Activated T-cell treated with anti-CD3 and anti-CD28 coated beads, Interleukin-2, amount 50 U/mL, for 24 hours (primary cell): ENCODE results near the gene RGS13.

Source experiments
- DNase-seq: peaks from one replicate; pipeline ENCODE4 v3.0.0-alpha.2; 2020
- H3K27ac Mint-ChIP-seq: 2 replicates; pipeline ENCODE4 v1.8.0; 2020; ENCODE audit warnings: mild to moderate bottlenecking, mixed read lengths
- H3K27me3 Mint-ChIP-seq: 2 replicates; pipeline ENCODE4 v1.8.0; 2020; ENCODE audit warnings: mixed read lengths
- H3K36me3 Mint-ChIP-seq: 2 replicates; pipeline ENCODE4 v1.8.0; 2020; ENCODE audit warnings: low read depth, mixed read lengths
- H3K4me1 Mint-ChIP-seq: 2 replicates; pipeline ENCODE4 v1.8.0; 2020; ENCODE audit warnings: low read depth, mixed read lengths
- H3K4me3 Mint-ChIP-seq: 2 replicates; pipeline ENCODE4 v1.8.0; 2020; ENCODE audit warnings: mild to moderate bottlenecking, moderate library complexity, mixed read lengths
- H3K9me3 Mint-ChIP-seq: 2 replicates; pipeline ENCODE4 v1.8.0; 2020; ENCODE audit warnings: mixed read lengths

Gene RGS13

DNA sequence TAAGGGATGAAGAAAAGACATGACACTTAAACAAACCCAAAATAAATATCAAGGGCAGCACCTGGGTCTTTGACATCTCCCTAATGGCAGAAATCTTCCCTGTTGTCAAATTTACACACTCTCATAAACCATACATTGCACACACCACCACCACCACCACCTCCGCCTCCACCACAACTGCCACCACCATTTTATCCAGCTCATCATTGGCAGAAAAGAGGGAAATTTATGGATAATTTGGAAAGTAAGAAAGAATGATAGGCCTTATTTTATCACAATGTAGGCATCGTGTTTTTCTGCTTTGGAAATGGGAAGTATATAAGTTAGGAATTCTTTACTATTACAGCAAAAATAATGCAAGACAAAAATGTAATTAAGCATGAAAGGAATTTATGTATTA, 27.3 kb upstream of the RGS13 start:
- Mint-ChIP-seq H3K27ac (no peak overlapping the region), H3K4me3 (no peak overlapping the region), H3K36me3 (no peaks in the 10 kb centered on the region), H3K9me3 (no peaks in the 10 kb centered on the region), H3K4me1 (peaks cover 17% of the 10 kb centered on the region), H3K27me3 (no peaks in the 10 kb centered on the region)
- no peak for DNase-seq

DNA sequence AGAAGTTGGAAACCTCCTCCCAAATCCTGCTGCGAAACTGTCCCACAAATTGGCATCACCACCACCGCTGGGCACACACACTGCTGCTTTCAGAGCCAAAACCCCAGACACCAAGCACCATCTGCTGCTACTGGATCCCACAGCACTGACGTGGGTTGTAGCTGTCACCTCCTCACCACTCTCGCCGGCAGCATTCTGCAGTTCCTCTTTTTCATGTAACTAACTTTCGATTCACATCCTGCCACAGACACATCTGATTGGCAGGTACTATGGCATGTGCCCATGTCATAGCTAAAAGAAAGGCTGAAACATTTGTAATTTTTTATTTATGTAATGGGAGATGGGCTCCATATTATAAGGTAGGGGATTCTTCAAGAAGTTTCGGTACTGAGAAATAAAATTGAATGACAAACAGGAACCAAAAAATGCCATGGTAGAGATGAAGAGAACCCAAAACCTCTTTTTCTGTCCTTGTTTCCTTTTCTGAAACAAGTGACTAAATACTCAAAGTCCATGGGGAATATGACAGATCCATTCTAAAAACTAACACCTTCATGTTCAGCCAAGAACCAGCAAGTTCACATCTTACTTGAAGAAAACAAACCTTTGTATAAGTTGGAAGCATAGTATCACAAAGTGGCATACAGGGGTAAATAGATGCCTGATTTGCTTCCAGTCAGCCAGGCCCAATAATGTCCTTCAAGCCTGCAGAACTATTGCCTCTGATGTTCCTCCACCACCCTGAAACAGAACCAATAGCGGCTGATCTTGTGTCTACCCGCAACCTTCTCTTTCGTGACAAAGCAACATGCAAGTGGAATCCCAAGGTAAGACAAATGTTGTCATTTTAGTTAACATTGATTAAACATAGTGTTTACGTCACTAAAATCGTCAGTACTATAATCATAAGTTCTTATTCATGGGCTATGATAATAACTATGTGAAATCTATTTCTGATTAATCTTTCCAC, 26.6 kb upstream of the RGS13 start:
- no peaks in the 10 kb centered on the region for H3K36me3 Mint-ChIP-seq
- no peaks in the 10 kb centered on the region for H3K9me3 Mint-ChIP-seq
- peaks cover 17% of the 10 kb centered on the region for H3K4me1 Mint-ChIP-seq
- H3K4me3 Mint-ChIP-seq = peak overlapping the region; percentile 23
- no peaks in the 10 kb centered on the region for H3K27me3 Mint-ChIP-seq
- peak; percentile 55 for DNase-seq
- peak overlapping the region; percentile 32 for H3K27ac Mint-ChIP-seq

DNA sequence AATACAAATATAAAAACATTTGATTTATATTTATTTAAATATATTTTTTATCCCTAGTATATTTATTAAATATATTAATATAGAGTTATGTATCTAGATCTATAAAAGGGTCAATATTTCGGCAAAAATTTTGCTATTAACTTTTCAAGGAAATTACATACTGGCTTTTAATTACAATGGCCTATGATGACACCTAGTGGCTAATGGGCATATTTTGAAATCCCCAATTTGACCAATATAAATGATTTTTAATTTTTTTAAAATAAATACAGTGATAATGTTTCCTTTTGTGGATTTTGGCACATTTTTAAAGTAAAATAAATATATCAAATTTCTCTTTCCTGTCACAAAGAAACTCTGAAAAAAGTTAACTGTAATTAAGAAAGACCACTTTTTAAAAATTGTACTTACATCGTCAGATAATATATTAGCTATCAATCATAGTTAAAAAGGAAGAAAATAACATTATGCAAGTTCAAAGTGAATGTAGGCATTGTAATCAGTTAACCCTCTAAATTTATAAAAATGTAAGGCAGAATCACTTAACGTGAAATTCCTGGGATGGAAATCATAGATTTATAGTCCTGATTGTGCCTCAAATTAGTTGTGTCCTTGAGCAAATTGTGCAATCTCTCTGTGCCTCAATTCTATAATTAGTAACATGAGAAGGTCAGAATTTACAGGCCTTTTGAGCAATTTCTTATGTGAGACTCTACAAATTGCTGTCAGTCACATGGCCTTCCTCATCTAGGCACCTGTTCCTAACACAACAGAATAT, 25.6 kb upstream of the RGS13 start:
- Mint-ChIP-seq H3K27me3 (no peaks in the 10 kb centered on the region), H3K4me3 (no peak overlapping the region), H3K36me3 (no peaks in the 10 kb centered on the region), H3K9me3 (no peaks in the 10 kb centered on the region), H3K27ac (no peak overlapping the region), H3K4me1 (peaks cover 21% of the 10 kb centered on the region)
- DNase-seq = no peak

DNA sequence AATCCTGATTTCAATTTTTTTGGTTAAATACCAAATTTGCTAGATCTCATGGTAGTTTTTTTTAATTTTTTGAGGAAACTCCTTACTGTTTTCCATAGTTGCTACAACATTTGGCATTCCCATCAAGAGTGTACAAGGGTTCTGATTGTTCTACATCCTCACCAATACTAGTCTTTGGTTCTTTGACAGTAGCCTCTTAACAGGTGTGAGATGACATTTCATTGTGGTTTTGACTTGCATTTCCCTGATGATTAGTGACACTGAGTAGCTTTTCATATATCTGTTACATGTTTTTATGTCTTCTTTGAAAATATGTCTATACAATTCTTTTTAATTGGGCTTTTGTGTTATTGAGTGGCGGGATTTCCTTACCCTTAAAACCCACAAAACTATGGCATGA, 20.9 kb upstream of the RGS13 start:
- Mint-ChIP-seq H3K36me3 (no peaks in the 10 kb centered on the region), H3K27ac (no peak overlapping the region), H3K4me1 (peaks cover 7% of the 10 kb centered on the region), H3K9me3 (no peaks in the 10 kb centered on the region), H3K27me3 (no peaks in the 10 kb centered on the region), H3K4me3 (no peak overlapping the region)
- no peak for DNase-seq

DNA sequence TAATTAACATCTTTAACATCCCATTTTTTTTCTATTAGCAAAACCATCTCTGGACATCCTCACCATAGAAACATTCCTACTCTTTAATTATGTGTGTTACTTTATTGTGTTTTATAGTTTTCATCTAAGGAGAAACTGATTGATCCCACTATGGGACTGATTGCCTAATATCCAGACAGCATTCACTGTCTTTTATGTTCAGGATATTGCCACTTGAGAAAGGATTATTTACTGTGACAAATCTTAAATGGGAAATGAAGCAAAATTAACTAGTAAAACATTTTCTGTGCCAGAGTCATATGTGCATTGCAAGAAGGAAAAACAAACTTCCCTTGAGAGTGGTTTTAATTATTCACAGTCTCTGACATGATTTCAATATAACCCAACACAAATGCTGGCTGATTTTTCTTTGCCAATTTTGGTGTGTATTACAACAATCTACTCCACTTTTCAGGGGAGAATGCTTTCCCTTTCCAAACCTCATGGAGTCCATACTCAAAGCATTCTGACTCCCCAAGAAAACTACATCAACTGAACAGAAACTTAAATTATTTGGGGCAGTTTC, 15.8 kb upstream of the RGS13 start:
- Mint-ChIP-seq H3K36me3 (no peaks in the 10 kb centered on the region), H3K27me3 (peaks cover 22% of the 10 kb centered on the region), H3K9me3 (peaks cover 4% of the 10 kb centered on the region), H3K4me1 (peaks cover 2% of the 10 kb centered on the region), H3K27ac (no peak overlapping the region), H3K4me3 (no peak overlapping the region)
- no peak for DNase-seq

DNA sequence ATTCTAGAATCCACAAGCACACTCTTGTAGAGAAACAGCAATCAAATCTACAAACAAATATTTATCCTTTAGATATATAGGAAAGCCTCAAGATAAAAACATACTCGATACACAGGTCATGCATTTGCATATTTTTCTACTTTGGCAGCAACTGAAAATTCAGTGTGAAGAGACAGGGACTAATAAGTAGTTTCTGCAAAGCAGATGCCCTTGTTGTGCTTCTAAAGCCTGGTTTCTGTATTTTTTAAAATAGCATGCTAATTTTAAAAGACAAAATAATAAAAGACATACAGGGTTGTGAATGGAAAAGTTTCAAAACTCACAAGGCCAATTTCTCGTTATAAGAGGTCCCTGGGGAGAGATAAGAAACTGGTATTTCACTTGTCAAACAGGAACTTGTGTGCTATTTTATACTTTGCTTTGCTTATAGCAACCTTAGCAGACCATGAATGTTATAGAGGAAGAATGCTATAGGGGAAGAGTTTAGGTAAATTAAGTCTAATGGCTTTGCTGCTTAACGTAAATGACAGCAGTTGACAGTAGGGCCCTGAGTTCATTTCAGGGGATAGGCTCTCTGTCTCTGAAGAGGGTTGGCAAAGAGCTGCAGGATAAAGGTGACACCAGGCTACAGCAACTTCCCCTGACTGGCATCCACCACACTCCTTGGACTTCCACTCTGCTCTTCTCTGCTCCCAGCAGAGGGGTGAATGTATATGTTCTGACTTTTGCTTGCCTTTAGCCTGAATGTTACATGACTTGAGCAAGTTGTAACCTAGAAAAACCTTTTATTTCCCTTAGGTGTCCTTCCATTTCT, 9.4 kb upstream of the RGS13 start:
- Mint-ChIP-seq H3K27me3 (peaks cover 19% of the 10 kb centered on the region), H3K9me3 (peaks cover 2% of the 10 kb centered on the region), H3K36me3 (no peaks in the 10 kb centered on the region), H3K27ac (no peak overlapping the region), H3K4me1 (peaks cover 5% of the 10 kb centered on the region), H3K4me3 (no peak overlapping the region)
- DNase-seq = no peak

DNA sequence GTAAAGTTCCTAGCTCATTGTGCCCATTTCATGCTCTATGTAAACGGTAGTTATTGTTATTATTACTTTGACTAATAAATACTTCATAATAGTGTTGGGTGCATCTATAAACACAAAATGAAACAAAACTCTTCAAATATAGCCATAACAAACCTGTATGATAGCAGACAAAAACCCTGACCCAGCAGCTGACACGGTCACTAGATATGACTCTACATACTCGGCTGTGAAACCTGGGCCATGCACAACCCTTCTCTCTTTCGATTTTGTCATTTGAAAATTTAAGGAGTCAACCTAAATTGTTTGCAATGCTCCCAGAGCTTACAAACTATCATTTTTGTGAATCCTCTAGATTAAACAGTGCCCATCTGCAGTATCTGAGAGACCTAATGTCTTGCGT, 8.0 kb upstream of the RGS13 start:
- H3K9me3 Mint-ChIP-seq = no peaks in the 10 kb centered on the region
- no peak overlapping the region for H3K27ac Mint-ChIP-seq
- H3K4me3 Mint-ChIP-seq = no peak overlapping the region

DNA sequence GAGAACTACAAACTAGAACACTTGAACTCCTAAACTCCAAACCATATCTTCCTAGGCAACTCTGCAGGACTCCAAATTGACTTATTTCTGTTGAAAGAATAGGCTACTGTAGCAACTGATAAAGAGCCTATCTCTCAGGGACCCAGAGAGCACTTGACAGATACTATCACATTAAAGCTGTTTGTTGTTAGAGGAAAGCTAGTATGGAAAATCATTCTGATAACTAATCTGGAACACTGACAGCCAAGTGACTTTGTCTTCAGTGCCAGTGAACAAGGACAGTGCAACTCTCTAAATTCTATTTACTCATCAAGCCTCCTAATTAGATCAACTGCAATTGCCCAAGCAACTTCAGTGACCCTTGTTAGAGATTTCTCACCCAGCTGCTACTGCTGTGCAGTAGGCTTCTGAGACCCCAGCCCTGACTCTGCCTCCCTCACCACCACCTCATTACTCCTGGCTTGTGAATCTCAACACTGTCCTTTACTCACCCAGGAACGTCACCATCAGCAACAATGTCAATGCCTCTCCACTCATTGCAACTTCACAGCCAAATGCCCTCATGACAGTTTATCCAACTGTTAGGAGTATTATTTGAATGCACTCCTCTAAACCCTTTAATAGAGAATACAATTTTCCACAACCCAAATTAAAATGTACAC, 7.4 kb upstream of the RGS13 start:
- H3K4me1 Mint-ChIP-seq = peaks cover 5% of the 10 kb centered on the region

More for the DNA sequence above, 8.0 kb upstream of the RGS13 start:
- Mint-ChIP-seq H3K27me3 (peaks cover 18% of the 10 kb centered on the region), H3K36me3 (no peaks in the 10 kb centered on the region), H3K4me1 (peaks cover 5% of the 10 kb centered on the region)
- DNase-seq = no peak

DNA sequence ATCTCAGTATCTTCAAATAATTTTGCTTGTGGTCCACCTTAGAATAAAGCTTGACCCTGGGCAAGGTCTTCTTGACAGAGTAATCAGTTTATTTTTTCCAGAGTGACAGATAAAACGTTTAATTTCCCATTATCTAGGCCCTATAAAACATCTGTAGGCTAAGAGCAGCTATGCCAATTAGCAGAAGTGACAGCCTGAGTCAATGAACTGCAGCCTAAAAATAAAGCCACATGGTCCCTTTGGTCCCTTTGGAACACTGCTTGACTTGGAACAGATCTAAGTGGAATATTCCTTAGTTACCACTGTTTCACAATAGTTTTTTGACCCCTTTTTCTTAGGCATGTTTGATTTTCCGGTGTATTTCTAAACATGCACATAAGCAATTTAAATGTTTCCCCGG, 6.3 kb upstream of the RGS13 start:
- Mint-ChIP-seq H3K4me3 (no peak overlapping the region), H3K9me3 (no peaks in the 10 kb centered on the region), H3K4me1 (peaks cover 5% of the 10 kb centered on the region), H3K27ac (no peak overlapping the region), H3K27me3 (peaks cover 20% of the 10 kb centered on the region), H3K36me3 (no peaks in the 10 kb centered on the region)
- no peak for DNase-seq

More for the DNA sequence above, 7.4 kb upstream of the RGS13 start:
- no peak for DNase-seq
- H3K27ac Mint-ChIP-seq = no peak overlapping the region
- H3K9me3 Mint-ChIP-seq = no peaks in the 10 kb centered on the region
- H3K27me3 Mint-ChIP-seq = peaks cover 22% of the 10 kb centered on the region
- no peaks in the 10 kb centered on the region for H3K36me3 Mint-ChIP-seq
- H3K4me3 Mint-ChIP-seq = no peak overlapping the region

DNA sequence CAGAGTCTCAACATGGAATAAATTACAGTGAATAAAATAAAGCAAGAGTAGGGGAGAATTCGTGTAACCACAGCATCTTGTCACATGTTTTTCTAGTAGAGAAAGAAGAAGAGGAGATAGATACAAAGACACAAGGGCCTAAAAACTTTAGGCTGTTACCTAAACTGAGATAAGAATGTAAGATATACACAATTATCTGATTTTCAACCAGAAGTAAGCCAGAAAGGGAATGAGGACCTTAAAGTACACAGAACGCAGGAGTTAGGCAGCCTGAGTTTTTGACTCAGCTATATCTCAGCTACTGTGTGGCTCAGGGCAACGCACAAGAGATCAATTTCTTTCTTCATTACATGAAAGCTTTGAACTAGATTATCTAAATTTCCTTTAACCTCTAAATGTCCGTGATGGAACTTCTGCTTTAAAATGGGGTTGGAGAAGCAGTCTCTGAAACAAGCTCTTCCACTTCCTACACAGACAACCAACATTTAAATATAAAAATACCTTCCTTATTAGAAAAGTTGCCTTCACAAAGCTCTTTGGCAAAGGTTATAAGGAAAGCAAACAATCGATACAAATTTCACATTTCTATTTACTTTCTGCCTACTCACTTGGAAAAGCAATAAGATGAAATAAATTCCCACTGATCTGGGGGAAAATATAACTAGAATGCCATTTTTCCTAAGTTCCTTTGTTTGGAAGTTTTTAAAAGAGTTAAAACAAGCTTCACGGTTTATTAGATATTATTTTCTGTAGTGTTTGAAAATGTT, 5.2 kb upstream of the RGS13 start:
- DNase-seq = no peak
- no peaks in the 10 kb centered on the region for H3K36me3 Mint-ChIP-seq
- H3K9me3 Mint-ChIP-seq = no peaks in the 10 kb centered on the region
- peaks cover 5% of the 10 kb centered on the region for H3K4me1 Mint-ChIP-seq
- H3K27ac Mint-ChIP-seq = no peak overlapping the region
- peaks cover 23% of the 10 kb centered on the region for H3K27me3 Mint-ChIP-seq
- no peak overlapping the region for H3K4me3 Mint-ChIP-seq

DNA sequence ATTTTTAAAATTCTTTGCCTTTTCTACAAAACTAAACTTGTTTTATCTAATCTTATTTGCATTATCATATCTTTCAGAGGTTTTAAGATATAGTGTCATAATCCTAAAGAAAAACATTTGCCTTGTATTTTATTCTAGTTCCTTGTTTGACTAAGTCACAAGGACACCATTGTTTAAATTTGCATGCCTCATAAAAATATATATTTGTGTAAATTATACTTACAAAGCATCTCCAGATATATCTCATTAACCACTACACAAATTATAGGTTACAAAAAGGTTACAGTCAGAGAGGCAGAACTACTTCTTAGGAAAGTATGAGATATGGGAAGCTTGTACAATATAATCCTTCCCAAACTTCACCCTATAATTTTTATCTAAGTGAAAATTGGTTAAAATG, 4.2 kb upstream of the RGS13 start:
- Mint-ChIP-seq H3K4me1 (peaks cover 5% of the 10 kb centered on the region), H3K27me3 (peaks cover 26% of the 10 kb centered on the region)

DNA sequence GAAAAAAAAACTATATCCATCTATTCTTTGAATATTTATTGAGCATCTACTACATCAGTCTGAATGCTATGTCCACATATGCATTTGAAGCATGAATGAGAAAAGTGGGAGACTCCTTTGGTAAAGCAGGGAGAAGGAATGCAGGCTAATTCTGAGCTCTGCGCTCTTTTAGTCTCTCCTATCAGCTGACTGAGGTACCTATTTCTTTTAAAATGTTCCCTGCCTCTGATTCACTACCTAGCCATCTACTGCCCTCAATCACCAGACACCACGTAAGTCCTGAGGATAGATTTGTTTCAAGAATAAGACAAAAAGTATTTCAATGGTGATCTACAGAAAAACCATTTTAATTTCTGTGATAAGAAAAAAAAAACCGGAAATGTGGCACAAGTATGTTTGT, 3.8 kb upstream of the RGS13 start:
- no peak for DNase-seq
- H3K27me3 Mint-ChIP-seq = peaks cover 26% of the 10 kb centered on the region

More for the DNA sequence above, 4.2 kb upstream of the RGS13 start:
- no peaks in the 10 kb centered on the region for H3K36me3 Mint-ChIP-seq
- no peak overlapping the region for H3K4me3 Mint-ChIP-seq
- DNase-seq = no peak
- H3K27ac Mint-ChIP-seq = no peak overlapping the region
- H3K9me3 Mint-ChIP-seq = no peaks in the 10 kb centered on the region

More for the DNA sequence above, 3.8 kb upstream of the RGS13 start:
- H3K4me3 Mint-ChIP-seq = no peak overlapping the region
- no peaks in the 10 kb centered on the region for H3K36me3 Mint-ChIP-seq
- peaks cover 5% of the 10 kb centered on the region for H3K4me1 Mint-ChIP-seq
- H3K27ac Mint-ChIP-seq = no peak overlapping the region
- no peaks in the 10 kb centered on the region for H3K9me3 Mint-ChIP-seq
